WTC11 (cell line): Measurements from ENCODE around the gene CCDC158. TPM values are rescaled to one million over a fixed set of nuclear protein-coding genes. Genes with fewer than 3 reads are reported as not detected.

ENCODE experiments used
- ATAC-seq: fragments of 200-7000 bp; cut with Tn5 transposase; 2 replicates; pipeline ENCODE4 v1.10.0; 2021; ENCODE audit warnings: mild to moderate bottlenecking, moderate library complexity
- CTCF ChIA-PET: fragments of 300-600 bp; sonication (Branson Sonifier 250); formaldehyde crosslinking; loops from one replicate; lab custom pipeline; 2021; ENCODE audit warnings: antibody characterized with exemption; lab: Charles Lee
- POLR2A ChIA-PET: fragments of 350-600 bp; sonication (Branson Sonifier 250); formaldehyde crosslinking; loops from one replicate; lab custom pipeline; 2021; ENCODE audit warnings: antibody characterized with exemption; lab: Charles Lee
- DNase-seq: peaks from one replicate; pipeline ENCODE4 v3.0.0; 2021; ENCODE audit warnings: low spot score
- H3K27ac Mint-ChIP-seq: 2 replicates; pipeline ENCODE4 v1.8.0; 2021; ENCODE audit warnings: mixed read lengths
- H3K27me3 Mint-ChIP-seq: 2 replicates; pipeline ENCODE4 v1.8.0; 2021; ENCODE audit warnings: low read depth, mild to moderate bottlenecking, moderate library complexity, mixed read lengths
- H3K36me3 Mint-ChIP-seq: 2 replicates; pipeline ENCODE4 v1.8.0; 2021; ENCODE audit warnings: mixed read lengths
- H3K4me1 Mint-ChIP-seq: 2 replicates; pipeline ENCODE4 v1.8.0; 2022; ENCODE audit warnings: mixed read lengths
- H3K4me3 Mint-ChIP-seq: 2 replicates; pipeline ENCODE4 v1.8.0; 2021; ENCODE audit warnings: mild to moderate bottlenecking, moderate library complexity, mixed read lengths
- H3K9me3 Mint-ChIP-seq: 2 replicates; pipeline ENCODE4 v1.8.0; 2021; ENCODE audit warnings: mixed read lengths
- ATF3 ChIP-seq: sonication (generic); formaldehyde crosslinking; conservative IDR thresholded peaks from 2 replicates; pipeline ENCODE4 v1.8.1; 2022; ENCODE audit warnings: mild to moderate bottlenecking, missing genetic modification reagents
- CREB1 ChIP-seq: sonication (generic); formaldehyde crosslinking; IDR thresholded peaks from 2 replicates; pipeline ENCODE4 v1.8.0; 2023; ENCODE audit warnings: mild to moderate bottlenecking, missing genetic modification reagents
- E2F1 ChIP-seq: sonication (generic); formaldehyde crosslinking; IDR thresholded peaks from 2 replicates; pipeline ENCODE4 v1.8.0; 2022; ENCODE audit warnings: mild to moderate bottlenecking, missing genetic modification reagents
- GTF2I ChIP-seq: fragments of 250-450 bp; sonication (Bioruptor Pico); conservative IDR thresholded peaks from 2 replicates; pipeline ENCODE4 v1.4.0; 2021; ENCODE audit warnings: mild to moderate bottlenecking
- KAT7 ChIP-seq: sonication (generic); formaldehyde crosslinking; IDR thresholded peaks from 2 replicates; pipeline ENCODE4 v1.8.1; 2023; ENCODE audit warnings: missing genetic modification reagents, mild to moderate bottlenecking, borderline replicate concordance
- NR2C2 ChIP-seq: sonication (generic); formaldehyde crosslinking; IDR thresholded peaks from 2 replicates; pipeline ENCODE4 v1.8.0; 2022; ENCODE audit warnings: mild to moderate bottlenecking, missing genetic modification reagents
- PREB ChIP-seq: sonication (generic); formaldehyde crosslinking; IDR thresholded peaks from 2 replicates; pipeline ENCODE4 v1.8.1; 2022; ENCODE audit warnings: mild to moderate bottlenecking, missing genetic modification reagents, moderate library complexity, borderline replicate concordance
- TCF7 ChIP-seq: sonication (generic); formaldehyde crosslinking; IDR thresholded peaks from 2 replicates; pipeline ENCODE4 v1.8.0; 2022; ENCODE audit warnings: mild to moderate bottlenecking, low read depth, missing genetic modification reagents, moderate library complexity
- USF2 ChIP-seq: sonication (generic); formaldehyde crosslinking; IDR thresholded peaks from 2 replicates; pipeline ENCODE4 v1.8.1; 2023; ENCODE audit warnings: mild to moderate bottlenecking, missing genetic modification reagents, moderate library complexity
- ZBTB21 ChIP-seq: sonication (generic); formaldehyde crosslinking; IDR thresholded peaks from 2 replicates; pipeline ENCODE4 v1.8.1; 2023; ENCODE audit warnings: mild to moderate bottlenecking, missing genetic modification reagents, borderline replicate concordance
- ZNF121 ChIP-seq: sonication (generic); formaldehyde crosslinking; IDR thresholded peaks from 2 replicates; pipeline ENCODE4 v1.8.0; 2023; ENCODE audit warnings: missing genetic modification reagents
- ZNF263 ChIP-seq: sonication (generic); formaldehyde crosslinking; IDR thresholded peaks from 2 replicates; pipeline ENCODE4 v1.8.1; 2022; ENCODE audit warnings: low read depth, mild to moderate bottlenecking, moderate library complexity, missing genetic modification reagents
- ZNF396 ChIP-seq: fragments of 250-450 bp; sonication (Bioruptor Pico); IDR thresholded peaks from 2 replicates; pipeline ENCODE4 v1.8.0; 2021; ENCODE audit warnings: mild to moderate bottlenecking, moderate library complexity, borderline replicate concordance
- ZNF423 ChIP-seq: fragments of 250-450 bp; sonication (Bioruptor Pico); IDR thresholded peaks from 2 replicates; pipeline ENCODE4 v2.1.2; 2022; ENCODE audit warnings: mild to moderate bottlenecking, moderate library complexity
- total RNA-seq: library from RNA; stranded (reverse); gene quantifications from 3 replicates; pipeline ENCODE4 v1.2.3, GENCODE V29; 2021
- TF ChIP-seq, protein P1 (sequence below): fragments of 250-450 bp; sonication (Bioruptor Pico); IDR thresholded peaks from 2 replicates; pipeline ENCODE4 v1.9.0; 2021; ENCODE audit warnings: mild to moderate bottlenecking
- TF ChIP-seq, protein P2 (sequence below): fragments of 250-450 bp; sonication (Bioruptor Pico); IDR thresholded peaks from 2 replicates; pipeline ENCODE4 v2.1.2; 2022; ENCODE audit warnings: mild to moderate bottlenecking, moderate library complexity
- TF ChIP-seq, protein P3 (sequence below): sonication (generic); formaldehyde crosslinking; IDR thresholded peaks from 2 replicates; pipeline ENCODE4 v1.8.1; 2023; ENCODE audit warnings: mild to moderate bottlenecking, missing genetic modification reagents, borderline replicate concordance
- TF ChIP-seq, protein P4 (sequence below): sonication (generic); formaldehyde crosslinking; IDR thresholded peaks from 2 replicates; pipeline ENCODE4 v1.8.0; 2022; ENCODE audit warnings: mild to moderate bottlenecking, missing genetic modification reagents

CCDC158 gene
- total RNA-seq, 1 experiment from 2014 or later = 0.15 TPM

- ATAC-seq (no peak), DNase-seq (no peak)
- H3K36me3 Mint-ChIP-seq = 0 out of 2 replicates have a peak, but pooled peaks cover 3% of the 10 kb centered on the region
- no peaks in the 10 kb centered on the region for H3K4me1 Mint-ChIP-seq
- TF ChIP-seq NR2C2 (CRISPR knock-in tag) = no peak
- no peak for TF ChIP-seq ZNF263 (CRISPR knock-in tag)
- no peak for TF ChIP-seq ZNF423 (CRISPR knock-in tag)
- TF ChIP-seq, protein P1, sequence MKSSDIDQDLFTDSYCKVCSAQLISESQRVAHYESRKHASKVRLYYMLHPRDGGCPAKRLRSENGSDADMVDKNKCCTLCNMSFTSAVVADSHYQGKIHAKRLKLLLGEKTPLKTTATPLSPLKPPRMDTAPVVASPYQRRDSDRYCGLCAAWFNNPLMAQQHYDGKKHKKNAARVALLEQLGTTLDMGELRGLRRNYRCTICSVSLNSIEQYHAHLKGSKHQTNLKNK (CRISPR knock-in tag) = no peak
- no peak for TF ChIP-seq ZBTB21 (CRISPR knock-in tag)
- TF ChIP-seq CREB1 (CRISPR knock-in tag) = no peak
- TF ChIP-seq KAT7 (CRISPR knock-in tag) = no peak
- TF ChIP-seq E2F1 = no peak
- TF ChIP-seq, protein P2, sequence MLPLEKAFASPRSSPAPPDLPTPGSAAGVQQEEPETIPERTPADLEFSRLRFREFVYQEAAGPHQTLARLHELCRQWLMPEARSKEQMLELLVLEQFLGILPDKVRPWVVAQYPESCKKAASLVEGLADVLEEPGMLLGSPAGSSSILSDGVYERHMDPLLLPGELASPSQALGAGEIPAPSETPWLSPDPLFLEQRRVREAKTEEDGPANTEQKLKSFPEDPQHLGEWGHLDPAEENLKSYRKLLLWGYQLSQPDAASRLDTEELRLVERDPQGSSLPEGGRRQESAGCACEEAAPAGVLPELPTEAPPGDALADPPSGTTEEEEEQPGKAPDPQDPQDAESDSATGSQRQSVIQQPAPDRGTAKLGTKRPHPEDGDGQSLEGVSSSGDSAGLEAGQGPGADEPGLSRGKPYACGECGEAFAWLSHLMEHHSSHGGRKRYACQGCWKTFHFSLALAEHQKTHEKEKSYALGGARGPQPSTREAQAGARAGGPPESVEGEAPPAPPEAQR (CRISPR knock-in tag) = no peak
- TF ChIP-seq ZNF396 (CRISPR knock-in tag) = no peak
- TF ChIP-seq ZNF121 (CRISPR knock-in tag) = no peak
- TF ChIP-seq, protein P3, sequence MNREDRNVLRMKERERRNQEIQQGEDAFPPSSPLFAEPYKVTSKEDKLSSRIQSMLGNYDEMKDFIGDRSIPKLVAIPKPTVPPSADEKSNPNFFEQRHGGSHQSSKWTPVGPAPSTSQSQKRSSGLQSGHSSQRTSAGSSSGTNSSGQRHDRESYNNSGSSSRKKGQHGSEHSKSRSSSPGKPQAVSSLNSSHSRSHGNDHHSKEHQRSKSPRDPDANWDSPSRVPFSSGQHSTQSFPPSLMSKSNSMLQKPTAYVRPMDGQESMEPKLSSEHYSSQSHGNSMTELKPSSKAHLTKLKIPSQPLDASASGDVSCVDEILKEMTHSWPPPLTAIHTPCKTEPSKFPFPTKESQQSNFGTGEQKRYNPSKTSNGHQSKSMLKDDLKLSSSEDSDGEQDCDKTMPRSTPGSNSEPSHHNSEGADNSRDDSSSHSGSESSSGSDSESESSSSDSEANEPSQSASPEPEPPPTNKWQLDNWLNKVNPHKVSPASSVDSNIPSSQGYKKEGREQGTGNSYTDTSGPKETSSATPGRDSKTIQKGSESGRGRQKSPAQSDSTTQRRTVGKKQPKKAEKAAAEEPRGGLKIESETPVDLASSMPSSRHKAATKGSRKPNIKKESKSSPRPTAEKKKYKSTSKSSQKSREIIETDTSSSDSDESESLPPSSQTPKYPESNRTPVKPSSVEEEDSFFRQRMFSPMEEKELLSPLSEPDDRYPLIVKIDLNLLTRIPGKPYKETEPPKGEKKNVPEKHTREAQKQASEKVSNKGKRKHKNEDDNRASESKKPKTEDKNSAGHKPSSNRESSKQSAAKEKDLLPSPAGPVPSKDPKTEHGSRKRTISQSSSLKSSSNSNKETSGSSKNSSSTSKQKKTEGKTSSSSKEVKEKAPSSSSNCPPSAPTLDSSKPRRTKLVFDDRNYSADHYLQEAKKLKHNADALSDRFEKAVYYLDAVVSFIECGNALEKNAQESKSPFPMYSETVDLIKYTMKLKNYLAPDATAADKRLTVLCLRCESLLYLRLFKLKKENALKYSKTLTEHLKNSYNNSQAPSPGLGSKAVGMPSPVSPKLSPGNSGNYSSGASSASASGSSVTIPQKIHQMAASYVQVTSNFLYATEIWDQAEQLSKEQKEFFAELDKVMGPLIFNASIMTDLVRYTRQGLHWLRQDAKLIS (CRISPR knock-in tag) = no peak
- no peak for TF ChIP-seq PREB (CRISPR knock-in tag)
- TF ChIP-seq, all 79 proteins: peak for 0
- H3K4me3 Mint-ChIP-seq = no peak overlapping the region
- peaks cover 38% of the 10 kb centered on the region for H3K9me3 Mint-ChIP-seq
- ChIA-PET POLR2A (no interaction called here), CTCF (interaction anchor here (1.8 kb wide), 1 partner anchor 63 kb away, joined by 5 read pairs; no protein-coding TSS in a partner anchor)
- 0 out of 2 replicates have a peak, but pooled peaks cover 5% of the 10 kb centered on the region for H3K27me3 Mint-ChIP-seq
- no peak overlapping the region for H3K27ac Mint-ChIP-seq
Observed at GRCh38 chr4:76315267-76315918, 105.5 kb downstream of the CCDC158 start.

- CTCF ChIA-PET = no interaction called here
- Mint-ChIP-seq H3K9me3 (peaks cover 27% of the 10 kb centered on the region), H3K4me3 (no peak overlapping the region), H3K4me1 (peaks cover 2% of the 10 kb centered on the region), H3K27ac (no peak overlapping the region), H3K27me3 (peaks cover 2% of the 10 kb centered on the region; the same call in 1 of the 2 replicates), H3K36me3 (peaks cover 10% of the 10 kb centered on the region; the same call in 1 of the 2 replicates)
- POLR2A ChIA-PET = no interaction called here
- ATAC-seq (no peak), DNase-seq (no peak)
- TF ChIP-seq, protein P4, sequence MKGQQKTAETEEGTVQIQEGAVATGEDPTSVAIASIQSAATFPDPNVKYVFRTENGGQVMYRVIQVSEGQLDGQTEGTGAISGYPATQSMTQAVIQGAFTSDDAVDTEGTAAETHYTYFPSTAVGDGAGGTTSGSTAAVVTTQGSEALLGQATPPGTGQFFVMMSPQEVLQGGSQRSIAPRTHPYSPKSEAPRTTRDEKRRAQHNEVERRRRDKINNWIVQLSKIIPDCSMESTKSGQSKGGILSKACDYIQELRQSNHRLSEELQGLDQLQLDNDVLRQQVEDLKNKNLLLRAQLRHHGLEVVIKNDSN (CRISPR knock-in tag) = no peak
- TF ChIP-seq, protein P3 (CRISPR knock-in tag) = no peak
- TF ChIP-seq USF2 (no peak), ATF3 (CRISPR knock-in tag) (no peak), TCF7 (no peak), GTF2I (CRISPR knock-in tag) (no peak)
Observed at GRCh38 chr4:76313547-76313946, 107.4 kb downstream of the CCDC158 start.
